Measurements from ENCODE around the gene LRRN1.

DNA sequence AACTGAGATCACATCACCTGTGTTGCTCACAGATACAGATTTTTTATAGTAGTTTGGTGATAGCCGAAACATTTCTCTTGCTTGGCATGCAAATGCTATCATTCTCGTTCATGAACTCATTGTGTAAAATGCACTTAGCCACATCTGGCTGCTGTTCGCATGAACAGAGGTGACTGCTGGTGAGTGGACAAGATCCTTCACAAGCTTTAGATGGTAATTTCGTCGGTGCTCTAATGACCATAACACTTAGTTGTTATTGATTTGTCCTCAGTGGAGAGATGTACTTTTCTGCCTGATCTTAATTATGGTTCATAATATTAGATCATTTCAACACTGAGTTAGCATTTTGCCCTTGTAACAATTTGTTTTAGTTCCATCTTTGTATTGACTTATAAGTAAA, 13.8 kb downstream of the LRRN1 start:
- TF ChIP-seq, protein P1, sequence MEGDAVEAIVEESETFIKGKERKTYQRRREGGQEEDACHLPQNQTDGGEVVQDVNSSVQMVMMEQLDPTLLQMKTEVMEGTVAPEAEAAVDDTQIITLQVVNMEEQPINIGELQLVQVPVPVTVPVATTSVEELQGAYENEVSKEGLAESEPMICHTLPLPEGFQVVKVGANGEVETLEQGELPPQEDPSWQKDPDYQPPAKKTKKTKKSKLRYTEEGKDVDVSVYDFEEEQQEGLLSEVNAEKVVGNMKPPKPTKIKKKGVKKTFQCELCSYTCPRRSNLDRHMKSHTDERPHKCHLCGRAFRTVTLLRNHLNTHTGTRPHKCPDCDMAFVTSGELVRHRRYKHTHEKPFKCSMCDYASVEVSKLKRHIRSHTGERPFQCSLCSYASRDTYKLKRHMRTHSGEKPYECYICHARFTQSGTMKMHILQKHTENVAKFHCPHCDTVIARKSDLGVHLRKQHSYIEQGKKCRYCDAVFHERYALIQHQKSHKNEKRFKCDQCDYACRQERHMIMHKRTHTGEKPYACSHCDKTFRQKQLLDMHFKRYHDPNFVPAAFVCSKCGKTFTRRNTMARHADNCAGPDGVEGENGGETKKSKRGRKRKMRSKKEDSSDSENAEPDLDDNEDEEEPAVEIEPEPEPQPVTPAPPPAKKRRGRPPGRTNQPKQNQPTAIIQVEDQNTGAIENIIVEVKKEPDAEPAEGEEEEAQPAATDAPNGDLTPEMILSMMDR (IDR thresholded peaks at IDR 0.05): no peak
- TF ChIP-seq EZH2 (IDR thresholded peaks at IDR 0.05; ENCODE audit: borderline replicate concordance, insufficient read depth, low read depth, low read length, poor library complexity, severe bottlenecking): no peak

Data from B cell (primary cell).